Kidney glomerular epithelial cell (primary cell): Measurements from ENCODE around the gene SLC9A1.

Experiments
- DNase-seq: peaks from one replicate; lab custom pipeline; 2025; lab: John Stamatoyannopoulos, UW

SLC9A1 gene

GRCh38 chr1:27102707-27103468 lies 52.0 kb downstream of the SLC9A1 start:
- DNase-seq, result peak; percentile 19

- no peak for DNase-seq
Measured at GRCh38 chr1:27102134-27102706, 52.7 kb downstream of the SLC9A1 start.

- no peak for DNase-seq
Measured at GRCh38 chr1:27101696-27102095, 53.2 kb downstream of the SLC9A1 start.

- DNase-seq, result no peak
Measured at GRCh38 chr1:27101054-27101491, 53.9 kb downstream of the SLC9A1 start.

- DNase-seq, result no peak
Measured at GRCh38 chr1:27100335-27101053, 54.4 kb downstream of the SLC9A1 start.

GRCh38 chr1:27099587-27100334 lies 55.2 kb downstream of the SLC9A1 start:
- DNase-seq, result peak; percentile 73

- peak; percentile 73 for DNase-seq
Measured at GRCh38 chr1:27099135-27099586, 55.8 kb downstream of the SLC9A1 start.

- DNase-seq, result peak; percentile 12
Measured at GRCh38 chr1:27098431-27099134, 56.3 kb downstream of the SLC9A1 start.

GRCh38 chr1:27097484-27097917 lies 57.4 kb downstream of the SLC9A1 start:
- peak; percentile 75 for DNase-seq

- no peak for DNase-seq
Measured at GRCh38 chr1:27095576-27095975, 59.3 kb downstream of the SLC9A1 start.

- no peak for DNase-seq
Measured at GRCh38 chr1:27092888-27093287, 62.0 kb downstream of the SLC9A1 start.

GRCh38 chr1:27090911-27091310 lies 64.0 kb downstream of the SLC9A1 start:
- DNase-seq, result no peak

- no peak for DNase-seq
Measured at GRCh38 chr1:27087371-27088220, 67.3 kb downstream of the SLC9A1 start.

- DNase-seq, result no peak
Measured at GRCh38 chr1:27086628-27087027, 68.3 kb downstream of the SLC9A1 start.

GRCh38 chr1:27086026-27086425 lies 68.9 kb downstream of the SLC9A1 start:
- no peak for DNase-seq

GRCh38 chr1:27084107-27084506 lies 70.8 kb downstream of the SLC9A1 start:
- DNase-seq, result no peak

- DNase-seq, result no peak
Measured at GRCh38 chr1:27077968-27078367, 77.0 kb downstream of the SLC9A1 start.

- DNase-seq, result no peak
Measured at GRCh38 chr1:27076803-27077202, 78.1 kb downstream of the SLC9A1 start.

GRCh38 chr1:27074175-27074780 lies 80.6 kb downstream of the SLC9A1 start:
- peak; percentile 16 for DNase-seq

- DNase-seq, result no peak
Measured at GRCh38 chr1:27071049-27071416, 83.9 kb downstream of the SLC9A1 start.
